GM19351 (cell line): ENCODE results near the gene RPS29.
"Not testable (repeated sequence)": the region's sequence is repeated elsewhere in the genome, so short reads cannot be mapped to it uniquely, and the experiment has no call there.

ENCODE experiments used
- ATAC-seq: cut with Tn5 transposase; IDR thresholded peaks from one replicate; pipeline ENCODE4 v1.9.1; 2021; ENCODE audit warnings: mild to moderate bottlenecking, moderate library complexity; ENCODE audit not compliant: unreplicated experiment

Gene RPS29

DNA sequence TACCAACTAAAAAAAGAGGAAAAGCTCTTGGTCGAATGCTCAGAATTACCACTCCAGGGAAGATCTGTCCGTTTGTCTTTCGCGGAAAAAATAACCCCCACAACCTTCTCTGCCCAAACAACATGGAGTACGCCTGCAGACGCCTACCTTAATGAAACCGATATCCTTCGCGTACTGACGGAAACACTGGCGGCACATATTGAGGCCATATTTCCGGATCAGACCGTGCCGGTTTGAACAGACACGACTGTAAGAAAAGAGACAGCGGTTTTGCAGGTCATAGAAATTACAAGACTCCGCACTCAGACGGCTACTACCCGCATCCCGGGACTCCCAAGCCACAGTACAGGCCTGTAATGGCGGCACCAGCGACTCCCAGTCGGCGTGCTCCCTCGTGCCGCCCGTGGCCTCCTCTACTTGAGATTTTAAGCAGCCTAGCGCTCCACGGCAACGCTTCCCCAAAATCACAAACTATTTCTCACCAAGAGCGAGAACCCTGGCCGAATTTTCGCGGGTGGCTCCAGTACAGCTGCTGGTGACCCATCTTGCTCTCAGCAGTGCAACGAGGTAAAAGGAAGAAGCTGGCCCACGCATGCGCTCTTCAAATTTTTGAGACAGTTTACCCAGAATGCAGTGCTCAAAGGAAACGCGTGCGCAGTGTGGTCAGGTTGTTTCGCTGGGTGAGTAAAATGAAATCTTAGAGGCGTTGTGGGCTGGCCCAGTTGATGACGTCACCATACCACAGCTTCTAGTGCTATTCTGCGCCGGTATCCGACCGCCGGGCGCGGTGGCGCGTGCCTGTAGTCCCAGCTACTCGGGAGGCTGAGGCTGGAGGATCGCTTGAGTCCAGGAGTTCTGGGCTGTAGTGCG is at the start of gene RPS29:
Gene RPS29, minus strand, starts transcription at position 578 of the 870 bp plus-strand sequence. Its CDS starts 34 bp downstream, at position 544.
- peak; percentile 84 for ATAC-seq

DNA sequence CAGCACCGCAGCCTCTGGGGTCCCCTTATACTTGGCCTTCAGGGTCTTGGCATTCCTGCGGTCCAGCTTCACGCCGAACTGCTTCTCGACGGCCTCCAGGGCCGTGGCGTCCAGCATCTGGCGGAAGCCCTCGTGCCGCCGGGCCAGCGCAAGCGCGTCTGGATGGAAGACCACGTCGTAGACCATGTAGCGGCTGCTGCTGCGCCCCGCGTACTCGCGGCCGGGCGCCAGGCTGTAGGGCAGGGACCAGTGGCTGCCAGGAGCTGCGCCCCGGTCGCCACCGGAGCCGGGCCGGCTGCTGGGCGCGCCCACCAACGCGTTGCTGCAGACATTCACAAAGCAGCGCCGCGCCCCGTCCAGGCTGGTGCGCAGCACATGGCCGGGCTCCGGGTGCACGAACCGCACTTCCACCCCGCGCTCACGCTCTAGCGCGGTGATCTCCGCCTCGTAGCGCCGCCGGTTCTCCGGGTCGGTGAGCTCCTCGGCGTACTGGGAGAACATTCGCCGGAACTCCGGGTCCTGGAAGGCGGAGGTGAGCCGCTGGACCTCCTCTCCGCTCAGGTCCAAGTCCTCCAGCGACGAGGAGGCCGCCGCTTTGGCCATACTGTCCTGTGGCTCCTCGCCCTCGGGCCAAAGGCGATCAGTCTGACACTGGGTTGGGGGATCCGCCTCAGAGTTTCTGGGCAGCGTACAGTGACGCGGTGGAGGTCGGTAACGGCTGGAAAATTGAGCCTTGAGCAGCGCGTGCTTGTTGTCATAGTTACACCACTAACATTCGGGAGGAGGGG is 48.6 kb upstream of the RPS29 start, which contains the start of gene DNAAF2:
Gene DNAAF2, minus strand, starts transcription at position 698 of the 788 bp plus-strand sequence. Its CDS starts 95 bp downstream, at position 603.
- ATAC-seq: peak; percentile 29

DNA sequence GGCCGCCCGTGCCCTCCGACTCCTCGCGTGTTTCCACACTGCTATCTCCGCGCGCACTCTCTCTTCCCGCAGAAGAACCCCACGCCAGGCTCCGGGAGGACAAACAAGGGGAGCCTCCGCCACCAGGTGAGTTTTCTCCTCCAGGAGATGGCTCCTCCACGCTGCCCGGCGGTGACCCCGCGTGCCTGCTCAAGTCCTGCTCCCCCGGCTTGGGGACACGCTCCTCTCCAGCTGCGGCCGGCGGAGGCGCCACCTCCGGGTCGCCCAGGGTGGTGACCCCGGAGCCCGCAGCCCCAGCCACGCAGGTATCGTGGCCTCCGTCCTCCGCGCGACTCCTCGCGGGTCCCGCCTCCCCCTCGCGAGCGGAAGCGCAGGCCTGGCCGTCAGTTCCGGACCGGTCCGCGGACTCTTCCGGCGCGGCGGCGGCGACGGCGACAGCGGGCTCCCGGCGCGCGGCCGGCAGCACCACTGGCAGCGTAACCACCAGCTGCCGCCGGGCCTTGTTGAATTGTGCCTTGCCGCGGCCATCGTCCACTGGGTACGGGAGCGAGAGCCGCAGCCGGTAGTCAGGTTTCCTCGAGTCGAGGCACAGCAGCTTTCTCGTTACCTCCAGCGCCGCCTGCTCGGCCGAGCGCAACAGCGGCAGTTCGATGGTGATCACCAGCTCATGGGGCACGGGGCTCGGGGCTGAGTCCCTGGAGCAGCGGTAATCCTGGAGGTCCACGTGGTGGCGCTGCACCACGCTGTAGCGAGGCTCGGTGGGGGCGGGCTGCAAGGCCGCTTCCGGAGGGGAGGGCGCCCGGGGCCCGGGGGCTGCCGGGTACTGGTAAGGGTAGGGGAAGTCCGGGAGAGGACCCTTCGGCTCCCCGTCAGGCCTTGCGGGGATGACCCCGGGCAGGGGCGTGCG is 47.7 kb upstream of the RPS29 start:
- ATAC-seq: peak; percentile 66

DNA sequence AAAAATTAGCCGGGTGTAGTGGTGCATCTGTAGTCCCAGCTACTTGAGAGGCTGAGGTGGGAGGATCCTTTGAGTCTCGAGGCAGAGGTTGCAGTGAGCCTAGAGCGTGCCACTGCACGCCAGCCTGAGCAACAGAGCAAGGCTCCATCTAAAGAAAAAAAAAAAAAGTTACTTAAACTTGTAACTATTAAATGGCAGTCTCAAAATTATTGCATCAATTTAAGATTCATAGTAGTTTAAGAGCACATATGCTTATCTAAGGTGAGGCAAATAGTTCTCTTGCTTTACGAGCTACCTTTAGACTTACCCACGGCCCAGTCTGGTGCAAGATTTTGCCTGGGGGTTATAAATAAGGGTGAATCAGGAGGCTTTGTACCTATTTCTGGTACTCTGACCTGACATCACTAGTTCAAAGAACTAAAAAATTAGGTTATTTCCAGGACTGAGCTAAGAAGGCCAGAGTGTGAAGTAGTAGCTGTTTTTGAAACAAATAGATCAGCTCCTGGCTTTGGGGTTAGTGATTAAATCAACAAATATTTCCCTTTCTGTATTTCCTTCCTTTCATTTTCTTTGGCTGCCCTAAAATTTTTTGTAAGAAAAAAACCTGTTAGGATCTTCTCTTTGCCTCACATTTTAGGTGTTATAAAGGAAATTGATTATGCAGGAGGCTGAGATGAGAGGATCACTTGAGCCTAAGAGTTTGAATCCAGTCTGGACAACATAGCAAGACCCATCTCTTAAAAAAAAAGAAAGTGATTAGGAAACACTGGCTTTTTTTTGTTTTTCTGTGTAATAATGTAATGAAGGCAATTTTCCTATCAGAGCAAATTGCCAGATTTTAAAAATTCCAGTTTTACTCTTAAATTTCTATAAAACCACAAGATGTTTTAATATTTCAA is 38.0 kb upstream of the RPS29 start:
- peak; percentile 12 for ATAC-seq

DNA sequence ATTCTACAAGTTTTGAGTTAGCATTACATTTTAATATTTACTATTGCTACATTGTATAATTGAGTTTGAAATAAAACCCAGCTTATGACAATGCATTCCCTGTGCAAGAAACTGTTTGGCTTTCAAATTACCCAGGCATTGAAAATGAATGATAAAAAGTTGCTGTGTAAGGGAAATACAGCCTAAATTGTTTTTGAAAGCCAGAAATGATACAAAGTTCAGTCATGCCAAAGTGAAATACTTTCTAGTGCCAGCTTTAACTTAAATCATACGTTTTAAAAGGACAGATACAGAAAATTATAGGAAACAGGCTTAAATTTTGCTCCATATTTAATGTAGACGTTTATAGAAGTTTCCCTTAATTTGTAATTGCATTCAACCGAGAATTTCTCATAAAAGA is 37.2 kb upstream of the RPS29 start:
- no peak for ATAC-seq

DNA sequence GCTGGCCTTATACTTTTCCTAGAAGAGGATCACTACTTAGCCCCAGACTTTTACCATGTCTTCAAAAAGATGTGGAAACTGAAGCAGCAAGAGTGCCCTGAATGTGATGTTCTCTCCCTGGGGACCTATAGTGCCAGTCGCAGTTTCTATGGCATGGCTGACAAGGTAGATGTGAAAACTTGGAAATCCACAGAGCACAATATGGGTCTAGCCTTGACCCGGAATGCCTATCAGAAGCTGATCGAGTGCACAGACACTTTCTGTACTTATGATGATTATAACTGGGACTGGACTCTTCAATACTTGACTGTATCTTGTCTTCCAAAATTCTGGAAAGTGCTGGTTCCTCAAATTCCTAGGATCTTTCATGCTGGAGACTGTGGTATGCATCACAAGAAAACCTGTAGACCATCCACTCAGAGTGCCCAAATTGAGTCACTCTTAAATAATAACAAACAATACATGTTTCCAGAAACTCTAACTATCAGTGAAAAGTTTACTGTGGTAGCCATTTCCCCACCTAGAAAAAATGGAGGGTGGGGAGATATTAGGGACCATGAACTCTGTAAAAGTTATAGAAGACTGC is 35.9 kb upstream of the RPS29 start:
- no peak for ATAC-seq

DNA sequence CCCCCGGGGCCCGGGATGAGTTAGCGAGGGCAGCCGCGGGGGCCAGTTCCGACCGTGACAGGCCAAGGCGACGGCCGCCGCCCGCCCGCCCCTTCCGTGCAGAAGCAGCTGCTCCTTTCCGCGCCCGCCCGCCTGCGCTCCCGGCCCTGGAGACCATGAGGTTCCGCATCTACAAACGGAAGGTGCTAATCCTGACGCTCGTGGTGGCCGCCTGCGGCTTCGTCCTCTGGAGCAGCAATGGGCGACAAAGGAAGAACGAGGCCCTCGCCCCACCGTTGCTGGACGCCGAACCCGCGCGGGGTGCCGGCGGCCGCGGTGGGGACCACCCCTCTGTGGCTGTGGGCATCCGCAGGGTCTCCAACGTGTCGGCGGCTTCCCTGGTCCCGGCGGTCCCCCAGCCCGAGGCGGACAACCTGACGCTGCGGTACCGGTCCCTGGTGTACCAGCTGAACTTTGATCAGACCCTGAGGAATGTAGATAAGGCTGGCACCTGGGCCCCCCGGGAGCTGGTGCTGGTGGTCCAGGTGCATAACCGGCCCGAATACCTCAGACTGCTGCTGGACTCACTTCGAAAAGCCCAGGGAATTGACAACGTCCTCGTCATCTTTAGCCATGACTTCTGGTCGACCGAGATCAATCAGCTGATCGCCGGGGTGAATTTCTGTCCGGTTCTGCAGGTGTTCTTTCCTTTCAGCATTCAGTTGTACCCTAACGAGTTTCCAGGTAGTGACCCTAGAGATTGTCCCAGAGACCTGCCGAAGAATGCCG is 35.1 kb upstream of the RPS29 start:
- ATAC-seq: peak; percentile 22

DNA sequence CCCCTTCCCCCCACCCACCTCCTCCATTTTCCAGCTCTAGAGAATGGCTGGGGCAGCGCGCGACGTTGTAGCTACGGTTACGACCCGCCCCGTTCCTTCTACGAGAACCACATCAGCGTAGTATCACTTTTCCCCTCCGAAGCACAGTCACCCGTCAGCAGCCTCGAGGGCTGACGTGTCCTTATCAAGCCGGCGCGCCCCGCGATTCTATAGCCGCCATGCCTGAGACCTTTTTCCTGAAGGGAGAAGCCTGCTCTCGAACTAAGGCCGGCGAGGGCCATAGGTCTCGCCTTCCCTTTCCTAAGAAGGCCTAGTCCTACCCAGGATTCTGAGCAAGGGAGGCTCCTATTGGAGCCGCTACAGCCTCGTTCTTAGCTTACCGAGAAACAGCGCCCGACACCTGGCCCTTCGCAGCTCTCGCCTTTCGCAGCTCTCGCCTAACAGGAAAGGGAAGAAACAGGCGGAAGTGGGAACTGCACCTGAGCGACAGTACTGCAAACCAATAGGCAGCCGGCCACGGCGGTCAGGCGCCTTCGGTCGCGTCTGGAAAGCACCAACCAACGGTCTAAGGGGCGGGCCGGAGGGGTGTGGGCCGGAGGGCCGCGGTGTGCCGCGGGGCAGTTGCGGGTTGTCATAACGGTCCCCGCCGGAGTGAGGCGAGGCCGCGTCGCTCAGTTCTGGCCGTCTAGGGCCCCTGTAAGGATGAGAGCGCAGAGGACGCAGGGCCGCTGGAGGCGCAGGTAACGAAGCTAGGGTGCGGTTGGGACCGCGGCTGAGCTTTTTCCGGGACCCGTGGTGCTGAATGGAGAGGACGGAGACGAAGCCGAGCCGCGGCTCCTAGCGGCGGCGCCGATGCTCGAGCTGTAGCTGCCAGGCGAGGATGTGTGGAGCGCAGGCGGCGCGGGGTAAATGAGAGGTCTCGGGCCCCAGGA is 34.3 kb upstream of the RPS29 start, which contains the start of the genes MGAT2 and RPL36AL:
Gene MGAT2, plus strand, starts transcription at position 618 of the 932 bp plus-strand sequence. CDS start 470 bp downstream, outside the sequence.
Gene RPL36AL, minus strand, starts transcription at position 445 of the 932 bp plus-strand sequence. CDS start 1,522 bp downstream, outside the sequence.
- peak; percentile 89 for ATAC-seq

DNA sequence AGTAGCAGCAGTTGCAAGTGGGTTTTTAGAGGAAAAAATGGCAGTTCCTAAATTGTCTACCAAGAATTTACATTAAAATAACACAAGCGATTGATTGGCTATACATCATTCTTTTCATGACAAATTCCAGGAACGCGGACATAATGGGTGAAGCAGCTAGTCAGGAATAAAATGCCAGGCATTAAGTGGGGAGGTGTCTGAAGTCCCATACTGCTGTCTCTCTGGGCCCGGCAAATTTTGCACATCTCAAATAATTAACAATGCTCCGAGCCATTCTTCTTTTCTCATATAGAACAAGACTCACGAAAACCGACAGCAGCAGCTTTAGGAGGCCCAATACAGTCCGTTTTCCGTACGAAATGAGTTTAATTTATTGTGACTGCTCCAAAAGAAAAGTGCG is 33.5 kb upstream of the RPS29 start:
- no peak for ATAC-seq

DNA sequence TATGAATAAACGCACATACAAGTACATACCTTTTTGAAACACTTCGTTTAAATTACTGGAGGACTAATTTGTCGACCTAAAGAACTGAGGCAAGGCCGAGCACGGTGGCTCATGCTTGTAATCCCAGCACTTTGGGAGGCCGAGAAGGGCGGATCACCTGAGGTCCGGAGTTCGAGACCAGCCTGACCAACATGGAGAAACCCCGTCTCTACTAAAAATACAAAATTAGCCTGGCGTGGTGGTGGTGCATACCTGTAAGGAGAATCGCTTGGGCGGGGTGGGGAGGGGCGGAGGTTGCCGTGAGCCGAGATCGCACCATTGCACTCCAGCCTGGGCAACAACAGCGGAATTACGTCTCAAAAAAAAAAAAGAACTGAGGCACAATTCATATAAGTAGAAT is 33.1 kb upstream of the RPS29 start:
- ATAC-seq: not testable (repeated sequence)

DNA sequence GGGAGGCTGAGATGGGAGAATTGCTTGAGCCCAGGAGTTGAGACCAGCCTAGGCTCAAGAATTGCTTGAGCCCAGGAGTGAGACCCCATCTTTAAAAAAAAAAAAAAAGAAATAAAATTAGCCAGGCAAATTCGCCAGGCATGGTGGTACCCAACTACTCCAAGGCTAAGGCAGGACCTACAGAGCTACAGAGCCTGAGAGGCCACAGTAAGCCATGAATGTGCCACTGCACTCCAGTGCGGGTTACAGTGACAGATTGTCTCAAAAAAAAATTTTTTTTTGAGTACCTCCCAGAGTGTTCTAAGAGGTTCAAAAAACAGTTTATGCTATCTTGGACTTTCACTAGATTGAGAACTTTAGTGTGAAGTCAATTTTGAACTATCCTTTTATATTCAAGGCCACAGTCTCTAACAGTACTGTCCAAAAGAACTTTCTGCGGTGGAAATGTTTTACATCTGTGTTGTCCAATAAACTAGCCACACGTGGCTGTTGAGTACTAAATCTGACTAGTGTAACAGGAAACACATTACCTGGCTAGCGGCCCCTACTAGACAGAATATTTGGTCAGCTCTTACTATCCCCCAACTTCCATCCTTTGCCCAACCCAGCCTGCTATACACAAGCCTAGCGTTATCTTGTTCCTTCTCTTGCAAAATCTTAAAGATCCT is 31.8 kb upstream of the RPS29 start:
- ATAC-seq: no peak

DNA sequence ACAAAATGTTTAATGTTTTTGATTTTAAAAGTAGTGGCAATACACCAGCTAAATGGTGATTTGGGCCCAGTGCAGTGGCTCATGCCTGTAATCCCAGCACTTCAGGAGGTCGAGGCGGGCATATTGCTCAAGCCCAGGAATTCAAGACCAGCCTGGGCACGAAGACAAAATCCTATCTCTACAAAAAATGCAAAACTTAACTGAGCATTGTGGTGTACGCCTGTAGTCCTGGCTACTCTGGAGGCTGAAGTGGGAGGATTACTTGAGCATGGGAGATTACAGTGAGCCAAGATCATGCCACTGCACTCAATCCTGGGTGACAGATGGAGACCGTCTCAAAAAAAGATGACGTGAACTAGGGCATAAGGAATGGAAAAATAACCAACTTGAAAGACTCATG is 29.6 kb upstream of the RPS29 start:
- no peak for ATAC-seq

DNA sequence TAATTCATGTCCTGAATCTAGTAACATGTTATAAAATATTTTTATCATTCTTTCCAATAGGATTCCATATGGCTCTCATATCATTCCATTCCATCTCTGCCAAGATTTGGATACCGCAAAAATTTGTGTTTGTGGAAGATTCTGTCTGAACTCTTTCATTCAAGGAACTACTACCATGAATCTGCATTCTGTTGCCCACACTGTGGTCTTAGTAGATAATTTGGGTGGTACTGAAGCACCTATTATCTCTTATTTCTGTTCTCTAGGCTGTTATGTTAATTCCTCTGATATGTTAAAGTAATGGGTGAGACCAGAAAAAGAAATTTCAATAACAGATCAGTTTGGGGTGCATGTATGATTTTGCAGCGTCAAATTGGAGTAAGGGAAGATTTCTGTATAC is 28.0 kb upstream of the RPS29 start:
- no peak for ATAC-seq

DNA sequence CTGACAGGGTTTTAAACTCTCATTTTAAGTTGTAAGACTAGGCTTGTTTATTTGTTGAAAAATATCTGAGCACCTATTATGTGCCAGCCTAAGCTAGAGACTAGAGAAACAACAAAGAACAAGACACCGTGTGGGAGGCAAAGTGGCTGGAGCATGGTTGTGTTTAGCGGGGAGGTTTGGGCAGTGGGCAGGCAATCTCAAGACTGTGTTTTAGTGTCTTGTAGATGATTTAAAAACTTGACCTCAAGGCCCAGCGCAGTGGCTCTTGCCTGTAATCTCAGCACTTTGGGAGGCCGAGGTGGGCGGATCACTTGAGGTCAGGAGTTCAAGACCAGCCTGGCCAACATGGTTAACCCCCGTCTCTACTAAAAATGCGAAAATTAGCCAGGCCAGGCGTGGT is 26.5 kb upstream of the RPS29 start:
- ATAC-seq: no peak

DNA sequence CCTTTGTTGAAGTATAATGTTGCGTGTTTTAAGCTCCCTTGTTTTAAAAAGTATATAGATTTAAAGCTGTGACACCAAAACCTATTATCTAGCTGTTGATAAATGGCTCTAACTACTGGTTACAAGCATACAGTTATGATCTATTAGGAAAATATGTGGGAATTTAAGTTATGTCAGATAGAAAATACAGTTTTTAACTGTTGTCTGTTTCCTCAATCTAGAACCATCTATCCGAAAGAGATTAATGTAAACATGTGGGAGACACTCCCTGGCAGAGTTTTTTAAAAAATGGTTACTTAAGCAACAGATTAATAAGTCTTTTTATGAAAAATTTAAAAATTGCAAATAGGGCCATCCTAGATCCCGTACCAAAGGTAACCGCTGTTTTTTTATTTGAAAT is 26.1 kb upstream of the RPS29 start:
- no peak for ATAC-seq

DNA sequence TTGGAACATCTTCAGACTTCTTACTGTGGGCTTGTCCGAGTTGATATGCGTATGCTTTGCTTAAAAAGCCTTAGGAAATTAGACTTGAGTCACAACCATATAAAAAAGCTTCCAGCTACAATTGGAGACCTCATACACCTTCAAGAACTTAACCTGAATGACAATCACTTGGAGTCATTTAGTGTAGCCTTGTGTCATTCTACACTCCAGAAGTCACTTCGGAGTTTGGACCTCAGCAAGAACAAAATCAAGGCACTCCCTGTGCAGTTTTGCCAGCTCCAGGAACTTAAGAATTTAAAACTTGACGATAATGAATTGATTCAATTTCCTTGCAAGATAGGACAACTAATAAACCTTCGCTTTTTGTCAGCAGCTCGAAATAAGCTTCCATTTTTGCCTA is 21.4 kb upstream of the RPS29 start:
- no peak for ATAC-seq
